DMS114 treated with DMSO at 0.1 percent for 48 hours (cell line): ENCODE measurements around the gene ZFTA.
A peak's percentile ranks its signal among the peaks of the same experiment; 100 is the strongest.
"Not testable (repeated sequence)": the region's sequence is repeated elsewhere in the genome, so short reads cannot be mapped to it uniquely, and the experiment has no call there.

Experiments
- DNase-seq: peaks from one replicate; lab custom pipeline; 2025; ENCODE audit not compliant: unreplicated experiment; lab: John Stamatoyannopoulos, UW

ZFTA gene

DNA sequence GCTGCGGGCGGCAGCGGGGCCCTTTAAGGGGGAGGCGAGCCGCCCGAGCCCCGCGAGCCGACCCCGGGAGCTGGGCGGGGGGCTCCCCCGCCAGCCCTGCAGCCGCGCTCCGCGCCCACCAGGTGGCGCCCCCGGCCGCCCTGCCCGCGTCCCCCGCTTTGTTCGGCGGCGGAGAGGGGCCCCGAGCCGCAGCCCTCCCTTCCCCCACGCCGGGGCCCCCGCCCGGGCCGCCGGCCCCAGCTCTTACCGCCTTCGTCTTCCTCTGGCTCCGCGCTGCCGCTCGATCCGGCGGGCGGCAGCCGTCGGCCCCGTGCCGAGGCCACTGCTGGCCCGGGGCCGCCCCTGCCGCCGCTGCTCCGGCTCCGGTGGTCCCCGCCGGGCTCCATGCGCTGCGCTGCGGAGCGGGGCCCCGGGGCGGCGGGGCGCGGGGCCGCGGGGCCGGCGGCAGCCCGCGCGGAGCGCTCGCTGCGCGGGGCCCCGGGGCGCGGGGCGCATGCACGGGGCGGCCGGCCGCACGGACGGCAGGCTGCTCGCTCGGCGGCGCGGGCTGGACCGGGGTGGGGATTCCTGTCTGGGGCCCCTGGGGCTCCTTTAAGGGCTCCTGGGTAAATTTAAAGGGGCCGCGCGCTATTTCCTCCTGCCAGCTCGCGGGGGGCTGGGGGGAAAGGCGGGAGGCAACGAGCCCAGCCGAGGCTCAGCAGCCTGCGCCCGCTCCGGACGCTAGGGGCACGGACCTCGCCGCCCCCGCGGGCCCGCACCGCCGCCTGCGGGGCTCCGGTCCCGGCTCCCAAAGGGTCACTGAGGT, at the start of gene ZFTA:
ZFTA (minus strand) TSS at position 539 of the 805 bp plus-strand sequence; CDS start at position 386, 153 bp downstream.
- peak; percentile 21 for DNase-seq

DNA sequence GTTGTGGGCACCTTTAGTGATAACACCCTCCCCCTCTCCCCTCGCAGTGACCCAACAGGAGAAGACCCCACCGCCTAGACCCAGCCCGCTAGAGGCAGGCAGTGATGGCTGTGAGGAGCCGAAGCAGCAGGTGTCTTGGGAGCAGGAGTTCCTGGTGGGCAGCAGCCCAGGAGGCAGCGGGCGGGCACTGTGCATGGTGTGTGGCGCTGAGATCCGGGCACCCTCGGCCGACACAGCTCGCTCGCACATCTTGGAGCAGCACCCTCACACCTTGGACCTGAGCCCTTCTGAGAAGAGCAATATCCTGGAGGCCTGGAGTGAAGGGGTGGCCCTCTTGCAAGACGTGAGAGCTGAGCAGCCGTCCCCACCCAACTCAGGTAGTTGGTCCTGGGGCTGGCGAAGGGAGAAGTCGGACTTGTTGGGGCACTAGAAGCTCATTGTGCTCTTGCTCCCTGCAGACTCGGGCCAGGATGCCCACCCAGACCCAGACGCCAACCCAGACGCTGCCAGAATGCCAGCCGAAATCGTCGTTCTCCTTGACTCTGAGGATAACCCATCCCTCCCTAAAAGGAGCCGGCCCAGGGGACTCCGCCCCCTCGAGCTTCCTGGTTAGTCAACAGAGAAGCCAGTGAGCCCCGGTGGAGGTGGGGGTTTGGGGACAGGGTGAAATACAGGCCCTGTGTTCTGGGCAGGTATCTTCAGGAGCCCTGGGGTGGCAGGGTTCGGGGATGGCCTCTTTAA, 49.4 kb upstream of the ZFTA start:
- DNase-seq = no peak

DNA sequence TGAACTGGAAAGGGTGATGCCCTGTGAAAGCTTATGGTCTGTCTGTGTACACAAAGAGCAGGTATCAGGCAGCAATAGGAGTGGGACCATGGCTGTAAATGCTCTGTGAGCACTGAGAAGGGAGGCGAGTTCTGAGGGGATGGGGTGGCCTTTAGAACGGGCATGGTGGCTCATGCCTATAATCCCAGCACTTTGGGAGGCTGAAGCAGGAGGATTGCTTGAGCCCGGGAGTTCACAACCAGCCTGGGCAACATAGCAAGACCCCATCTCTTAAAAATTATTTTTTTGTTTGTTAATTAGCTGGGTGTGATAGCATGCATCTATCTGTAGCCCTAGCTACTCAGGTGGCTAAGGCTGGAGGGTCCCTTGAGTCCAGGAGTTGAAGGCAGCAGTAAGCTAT, 48.2 kb upstream of the ZFTA start:
- DNase-seq = no peak

DNA sequence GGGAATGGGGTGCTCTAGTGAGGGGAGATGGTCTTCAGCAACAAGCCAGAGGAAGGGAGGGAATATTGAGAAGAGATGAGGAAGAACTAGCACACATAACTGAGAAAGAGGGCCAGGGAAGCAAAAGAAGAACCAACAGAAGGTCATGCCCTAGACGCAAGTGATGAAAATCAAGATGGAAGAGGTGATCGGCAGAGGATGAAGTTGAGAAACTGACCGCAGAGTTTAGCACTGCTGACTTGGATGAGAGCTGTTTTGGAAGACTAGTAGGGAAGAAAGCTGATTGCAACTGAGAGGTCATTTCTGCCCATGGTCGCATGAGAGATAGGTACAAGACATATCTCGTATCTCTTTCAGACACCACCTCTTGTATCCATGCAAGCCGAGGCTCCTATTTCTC, 47.6 kb upstream of the ZFTA start:
- DNase-seq = no peak

DNA sequence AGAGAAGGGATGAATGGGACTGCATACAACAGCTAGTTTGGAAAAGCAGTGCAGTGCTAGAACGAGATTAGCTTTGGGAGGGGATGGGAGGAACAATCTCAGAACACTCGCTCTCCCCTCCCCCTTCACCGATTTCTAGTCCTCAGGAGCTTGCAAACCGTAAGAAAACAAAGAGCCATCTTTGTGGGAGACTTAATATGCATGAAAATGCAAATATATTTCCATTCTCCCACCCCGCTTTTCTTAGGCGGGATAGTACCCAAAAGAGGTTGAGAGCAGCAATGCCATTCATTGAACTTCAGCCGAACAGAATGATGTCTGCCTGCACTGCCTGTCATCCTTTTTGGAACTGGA, 45.8 kb upstream of the ZFTA start:
- DNase-seq = no peak

DNA sequence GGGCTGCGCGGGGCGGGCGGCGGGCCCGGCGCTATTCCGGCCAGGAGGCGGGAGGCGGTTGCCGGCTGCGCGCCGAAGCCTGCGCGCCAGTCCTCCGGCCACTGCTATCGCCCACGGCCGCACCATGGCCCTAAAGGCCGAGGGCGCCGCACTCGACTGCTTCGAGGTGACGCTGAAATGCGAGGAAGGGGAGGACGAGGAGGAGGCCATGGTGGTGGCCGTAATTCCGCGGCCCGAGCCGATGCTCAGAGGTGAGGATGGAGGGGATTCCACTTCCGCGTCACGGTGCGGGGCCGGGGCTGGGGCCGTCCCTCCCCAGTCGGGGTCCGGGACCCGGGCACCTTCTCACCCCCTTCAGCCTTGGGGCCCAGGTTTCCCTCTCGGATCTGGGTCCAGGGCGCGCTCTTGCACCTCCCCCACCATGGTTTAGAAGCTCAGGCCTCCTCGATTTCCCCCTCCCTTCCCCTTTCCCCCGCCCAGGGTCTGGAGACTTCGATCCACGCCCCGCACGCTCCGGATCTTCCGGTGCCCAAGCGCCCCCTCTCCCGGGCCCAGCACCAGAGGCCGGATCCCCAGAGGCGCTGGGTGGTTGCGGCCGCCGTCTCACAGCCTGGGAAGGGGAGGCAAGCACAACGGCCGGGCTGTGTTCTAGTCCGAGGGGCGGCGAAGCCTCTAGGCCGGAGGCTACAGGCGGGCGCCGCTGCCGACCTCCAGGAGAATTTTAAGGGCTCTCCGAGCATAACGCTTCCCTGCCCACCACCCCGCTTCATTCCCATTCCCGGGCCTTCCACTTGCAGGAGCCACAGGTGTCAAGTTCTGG, 45.2 kb upstream of the ZFTA start:
- DNase-seq = no peak

DNA sequence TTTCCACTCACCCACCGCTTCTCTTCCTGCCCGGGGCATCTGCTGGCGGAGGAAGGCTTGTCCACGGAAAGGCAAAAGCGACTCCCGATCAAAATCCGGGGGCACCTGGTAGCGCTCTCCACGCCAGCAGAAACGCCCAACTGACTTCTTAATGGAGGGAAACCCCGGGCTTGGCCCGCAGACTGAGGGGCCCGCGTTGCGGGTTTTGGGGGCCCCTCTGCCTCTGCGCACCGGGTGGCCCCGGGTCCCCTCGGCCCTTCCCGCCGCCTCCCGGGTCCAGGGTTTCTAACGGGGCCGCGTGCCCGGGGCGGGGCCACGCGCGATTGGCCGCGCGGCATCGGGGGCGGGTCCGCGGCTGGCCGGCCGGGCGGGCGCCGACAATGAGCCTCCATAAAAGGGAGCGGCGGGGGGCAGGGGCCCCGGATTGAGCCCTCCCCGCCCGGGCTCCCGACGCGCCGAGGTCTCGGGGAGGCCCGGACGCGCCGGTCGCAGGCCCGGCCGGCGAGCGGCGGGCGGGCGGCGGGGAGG, 44.5 kb upstream of the ZFTA start, which contains the start of gene SPINDOC:
SPINDOC (plus strand) TSS at position 422 of the 528 bp plus-strand sequence. CDS start 231 bp downstream, outside the sequence.
- peak; percentile 55 for DNase-seq

- no peak for DNase-seq
Measured at GRCh38 chr11:63811522-63811921, 42.9 kb upstream of the ZFTA start.

DNA sequence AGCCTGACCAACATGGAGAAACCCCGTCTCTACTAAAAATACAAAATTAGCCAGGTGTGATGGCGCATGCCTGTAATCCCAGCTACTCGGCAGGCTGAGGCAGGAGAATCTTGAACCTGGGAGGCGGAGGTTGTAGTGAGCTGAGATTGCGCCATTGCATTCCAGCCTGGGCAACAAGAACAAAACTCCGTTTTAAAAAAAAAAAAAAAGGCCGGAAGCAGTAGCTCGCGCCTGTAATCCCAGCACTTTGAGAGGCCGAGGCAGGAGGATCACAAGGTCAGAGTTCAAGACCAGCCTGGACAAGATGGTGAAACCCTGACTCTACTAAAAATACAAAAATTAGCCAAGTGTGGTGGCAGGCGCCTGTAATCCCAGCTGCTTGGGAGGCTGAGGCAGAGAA, 41.8 kb upstream of the ZFTA start:
- not testable (repeated sequence) for DNase-seq

GRCh38 chr11:63805844-63806415, 37.4 kb upstream of the ZFTA start:
- no peak for DNase-seq

GRCh38 chr11:63804259-63804658, 35.7 kb upstream of the ZFTA start:
- DNase-seq = no peak

- DNase-seq = no peak
Measured at GRCh38 chr11:63802637-63803414, 34.3 kb upstream of the ZFTA start.

DNA sequence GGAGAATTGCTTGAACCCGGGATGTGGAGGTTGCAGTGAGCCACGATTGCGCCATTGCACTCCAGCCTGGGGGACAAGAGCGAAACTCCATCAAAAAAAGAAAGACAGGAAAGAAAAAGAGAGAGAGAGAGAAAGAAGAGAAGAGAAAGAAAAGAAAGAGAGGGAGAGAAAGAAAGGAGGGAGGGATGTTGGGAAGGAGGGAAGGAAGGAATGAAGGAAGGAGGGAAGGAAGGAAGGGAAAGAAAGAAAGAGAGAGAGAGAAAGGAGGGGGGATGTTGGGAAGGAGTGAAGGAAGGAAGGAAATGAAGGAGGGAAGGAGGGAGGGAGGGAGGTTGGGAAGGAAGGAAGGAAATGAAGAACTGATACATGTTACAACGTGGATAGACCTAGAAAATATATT, 32.3 kb upstream of the ZFTA start:
- no peak for DNase-seq

GRCh38 chr11:63795066-63795465, 26.5 kb upstream of the ZFTA start:
- no peak for DNase-seq

DNA sequence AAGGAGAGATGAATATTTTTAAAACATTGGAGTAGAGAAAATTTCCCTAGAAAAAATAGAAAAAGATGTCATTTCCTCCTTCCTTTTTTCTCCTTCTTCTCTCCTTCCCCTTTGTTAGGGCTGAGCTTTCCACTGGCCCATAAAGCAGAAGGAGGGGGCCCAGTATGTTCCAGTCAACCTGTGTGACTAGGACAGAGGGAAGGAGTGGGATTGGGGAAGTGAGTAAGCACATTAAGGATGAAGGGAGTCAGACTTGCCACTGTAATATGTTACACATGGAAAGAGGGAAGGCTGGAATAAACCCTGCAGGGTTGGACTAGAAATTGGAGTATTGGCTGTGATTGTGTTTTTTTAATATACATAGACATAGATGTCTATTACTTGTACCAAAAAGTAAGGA, 24.6 kb upstream of the ZFTA start:
- no peak for DNase-seq

DNA sequence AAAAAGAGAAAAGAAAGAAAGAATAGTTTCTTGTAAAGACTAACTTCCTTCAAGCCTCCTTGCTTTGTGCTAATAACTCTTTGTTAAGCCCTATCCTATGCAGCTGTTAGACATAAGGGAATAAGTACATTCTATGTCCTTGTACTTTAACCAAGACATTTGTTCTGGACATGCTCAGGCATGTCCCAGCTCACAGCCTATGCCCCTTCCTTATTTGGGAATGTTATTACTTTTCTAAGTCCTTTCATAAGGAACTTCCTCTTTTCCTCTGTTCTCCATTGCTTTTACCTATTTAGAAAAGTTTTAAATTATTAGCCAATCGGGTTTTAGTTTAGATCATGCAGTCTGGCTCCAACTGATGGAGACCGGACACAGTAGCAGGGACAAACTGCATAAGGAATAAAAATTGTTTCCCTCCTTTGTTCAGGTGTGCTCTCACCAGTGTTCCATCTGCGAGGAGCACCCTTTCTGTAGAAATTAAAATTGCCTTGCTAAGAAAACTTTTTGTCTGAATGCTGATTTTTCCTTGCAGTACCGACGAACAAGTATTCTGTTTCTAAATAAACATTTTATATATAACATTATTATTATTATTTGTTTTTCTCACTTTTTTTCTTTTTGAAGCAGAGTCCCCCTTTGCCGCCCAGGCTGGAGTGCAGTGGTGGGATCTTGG, 23.1 kb upstream of the ZFTA start:
- DNase-seq = no peak

DNA sequence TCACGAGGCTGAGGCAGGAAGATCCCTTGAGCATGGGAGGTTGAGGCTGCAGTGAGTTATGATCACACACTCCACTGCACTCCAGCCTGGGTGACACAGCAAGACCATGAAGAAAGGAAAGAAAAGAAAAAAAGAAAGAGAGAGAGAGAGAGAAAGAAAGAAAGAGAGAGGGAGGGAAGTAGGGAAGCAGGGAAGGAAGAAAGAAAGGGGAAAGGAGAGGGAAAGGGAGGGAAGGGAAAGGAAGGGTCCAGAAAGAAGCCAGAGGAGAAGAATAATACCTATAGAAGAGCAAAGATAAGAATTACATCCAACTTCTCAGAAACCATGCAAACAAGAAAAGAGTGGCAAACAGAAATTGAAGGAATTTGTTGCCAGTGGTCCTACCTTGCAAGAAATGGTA, 17.2 kb upstream of the ZFTA start:
- DNase-seq = no peak

- no peak for DNase-seq
Measured at GRCh38 chr11:63783925-63784592, 15.5 kb upstream of the ZFTA start.

DNA sequence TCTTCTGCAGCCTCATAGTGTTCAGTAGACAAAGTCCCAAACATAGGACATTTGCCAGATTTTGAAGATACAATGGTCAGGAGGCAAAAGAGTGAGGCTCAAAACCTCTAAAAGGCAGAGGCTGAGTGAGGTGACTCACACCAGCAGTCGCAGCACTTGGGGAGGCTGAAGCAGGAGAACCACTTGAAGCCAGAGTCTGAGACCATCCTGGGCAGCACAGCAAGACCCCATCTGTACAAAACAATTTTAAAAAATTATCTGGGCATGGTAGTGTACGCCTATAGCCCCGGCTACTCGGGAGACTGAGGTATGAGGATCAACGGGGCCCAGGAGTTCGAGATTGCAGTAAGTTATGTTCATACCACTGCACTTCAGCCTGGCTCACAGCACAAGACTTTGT, 14.2 kb upstream of the ZFTA start:
- no peak for DNase-seq
